GM21526 (cell line): ENCODE measurements around the gene DOCK1.

Experiments used
- ATAC-seq: cut with Tn5 transposase; IDR thresholded peaks from one replicate; pipeline ENCODE4 v1.9.1; 2021; ENCODE audit warnings: moderate library complexity; ENCODE audit not compliant: unreplicated experiment, low FRiP score

Gene DOCK1

DNA sequence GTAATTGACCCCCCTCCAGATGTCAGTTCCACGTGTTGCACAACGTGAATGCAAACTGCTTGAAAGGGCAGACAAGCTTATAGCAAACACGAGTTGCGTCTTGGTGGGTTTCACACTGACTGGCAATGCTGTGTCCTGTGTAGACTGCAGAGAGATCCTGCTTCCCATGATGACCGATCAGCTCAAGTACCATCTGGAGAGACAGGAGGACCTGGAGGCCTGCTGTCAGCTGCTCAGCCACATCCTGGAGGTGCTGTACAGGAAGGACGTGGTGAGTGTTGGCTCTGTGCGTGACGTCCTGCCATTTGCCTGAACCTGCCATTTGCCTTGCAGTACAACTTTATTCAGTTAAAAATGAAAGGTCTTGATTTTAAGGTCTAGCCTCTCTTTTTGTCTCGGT, 220.1 kb downstream of the DOCK1 start:
- no peak for ATAC-seq

DNA sequence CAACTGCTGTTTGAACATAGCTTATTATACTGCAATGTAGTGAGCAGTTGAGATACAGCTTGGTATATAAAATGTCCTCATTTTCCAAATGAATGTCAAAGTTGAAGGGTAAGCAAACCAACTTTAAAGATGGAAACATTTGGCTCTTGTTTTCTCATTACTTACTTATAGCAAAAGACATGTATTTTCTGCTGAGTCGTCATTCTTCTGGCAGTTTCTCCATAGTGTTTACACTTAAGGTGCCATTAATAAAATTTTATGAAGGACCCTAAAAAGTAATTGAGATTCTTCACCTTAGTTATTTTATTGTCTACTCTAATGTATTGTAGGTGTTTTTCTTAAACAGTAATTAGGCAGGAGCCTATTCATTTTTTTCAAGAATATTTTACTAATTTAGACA, 222.6 kb downstream of the DOCK1 start:
- no peak for ATAC-seq

DNA sequence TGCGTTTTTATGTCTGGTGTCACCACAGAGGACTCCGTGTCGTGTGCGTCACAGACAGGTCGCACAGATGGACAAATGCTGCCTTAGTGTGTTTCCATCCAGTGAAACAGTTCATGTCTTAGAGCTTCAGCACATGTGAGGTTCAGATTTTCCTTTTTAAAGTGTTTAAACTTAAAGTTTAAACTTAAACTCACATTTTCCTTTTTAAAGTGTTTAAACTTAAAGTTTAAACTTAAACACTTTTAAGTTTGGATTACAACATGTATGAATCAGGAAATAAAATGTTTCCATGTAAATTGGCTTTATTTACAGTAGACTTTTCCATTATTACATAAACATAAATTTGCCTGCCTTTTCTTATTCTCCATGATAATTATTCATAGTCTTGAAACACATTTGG, 223.9 kb downstream of the DOCK1 start:
- no peak for ATAC-seq

DNA sequence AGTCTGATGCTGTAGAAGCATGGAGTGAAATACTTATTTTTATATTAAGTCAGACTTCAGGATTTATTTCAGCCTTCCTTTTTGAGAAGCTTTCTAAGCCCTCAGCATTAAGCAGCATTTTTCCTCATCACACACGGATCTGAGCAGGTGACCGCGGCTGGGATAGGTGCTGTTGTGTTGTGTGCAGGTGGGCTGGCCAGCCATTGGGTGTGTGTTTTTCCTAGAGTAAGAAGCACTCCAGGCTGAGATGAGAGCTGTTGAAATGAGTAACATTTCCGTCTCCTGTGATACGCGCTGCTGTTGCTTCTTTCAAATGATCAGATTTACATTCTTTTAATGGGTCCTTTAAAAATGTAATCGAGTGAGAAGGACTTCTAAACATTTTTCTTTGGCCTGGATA, 227.2 kb downstream of the DOCK1 start:
- no peak for ATAC-seq

DNA sequence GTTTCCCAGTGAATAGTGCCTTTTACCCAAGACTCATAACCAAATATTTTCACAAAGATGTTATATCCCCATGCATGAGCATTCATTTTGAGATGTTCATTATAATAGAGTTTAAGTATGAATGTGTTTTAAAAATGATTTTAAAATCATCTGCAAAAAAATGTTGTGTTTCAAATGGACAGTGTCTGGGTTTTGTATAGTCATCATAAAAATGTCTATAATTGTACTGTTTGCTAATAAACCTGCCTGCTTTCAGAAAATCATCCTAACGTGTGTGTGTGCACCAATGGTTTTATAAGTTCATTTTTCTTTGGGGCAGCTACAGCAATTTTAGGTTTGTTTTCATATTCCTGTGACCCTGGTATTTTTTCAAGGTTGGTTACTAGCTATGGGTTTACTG, 228.0 kb downstream of the DOCK1 start:
- ATAC-seq: no peak

DNA sequence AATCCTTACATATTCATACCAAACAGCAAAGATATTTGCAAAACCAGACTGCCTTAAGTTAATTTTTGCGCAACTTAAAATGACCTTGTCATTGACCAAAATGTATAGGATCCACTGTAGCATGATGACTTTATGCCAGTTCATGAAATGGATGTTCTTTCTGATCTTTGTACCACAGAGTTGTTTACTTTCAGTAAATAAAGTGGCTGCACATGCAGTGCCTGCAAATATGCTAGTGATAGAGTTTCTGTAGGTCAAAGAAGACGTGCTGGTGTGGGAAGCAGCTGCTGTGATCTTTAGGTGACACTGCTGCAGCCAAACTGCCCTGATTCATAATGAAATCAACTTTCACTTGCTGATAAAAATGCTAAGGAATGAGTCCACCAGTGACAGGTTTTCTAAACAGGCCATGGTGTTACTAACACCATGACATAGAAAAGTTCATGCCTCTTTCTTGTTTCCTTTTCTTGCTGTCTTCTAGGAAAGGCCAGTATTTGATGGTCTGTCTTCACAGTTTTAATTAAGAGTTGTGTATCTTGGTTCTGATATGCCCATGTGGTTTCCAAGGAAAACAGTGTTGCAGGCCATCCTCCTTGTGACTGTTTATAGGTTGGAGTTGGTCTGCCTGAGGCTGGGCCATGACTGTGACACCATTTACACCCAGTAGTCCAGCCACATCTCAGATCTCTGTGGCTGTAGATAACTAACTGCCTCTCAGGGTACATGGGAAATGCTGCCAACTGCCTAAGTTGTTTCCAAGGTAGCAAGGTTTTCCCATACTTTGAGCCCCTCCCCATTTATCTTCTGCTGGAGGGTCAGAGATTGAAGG, 228.7 kb downstream of the DOCK1 start:
- ATAC-seq: no peak

DNA sequence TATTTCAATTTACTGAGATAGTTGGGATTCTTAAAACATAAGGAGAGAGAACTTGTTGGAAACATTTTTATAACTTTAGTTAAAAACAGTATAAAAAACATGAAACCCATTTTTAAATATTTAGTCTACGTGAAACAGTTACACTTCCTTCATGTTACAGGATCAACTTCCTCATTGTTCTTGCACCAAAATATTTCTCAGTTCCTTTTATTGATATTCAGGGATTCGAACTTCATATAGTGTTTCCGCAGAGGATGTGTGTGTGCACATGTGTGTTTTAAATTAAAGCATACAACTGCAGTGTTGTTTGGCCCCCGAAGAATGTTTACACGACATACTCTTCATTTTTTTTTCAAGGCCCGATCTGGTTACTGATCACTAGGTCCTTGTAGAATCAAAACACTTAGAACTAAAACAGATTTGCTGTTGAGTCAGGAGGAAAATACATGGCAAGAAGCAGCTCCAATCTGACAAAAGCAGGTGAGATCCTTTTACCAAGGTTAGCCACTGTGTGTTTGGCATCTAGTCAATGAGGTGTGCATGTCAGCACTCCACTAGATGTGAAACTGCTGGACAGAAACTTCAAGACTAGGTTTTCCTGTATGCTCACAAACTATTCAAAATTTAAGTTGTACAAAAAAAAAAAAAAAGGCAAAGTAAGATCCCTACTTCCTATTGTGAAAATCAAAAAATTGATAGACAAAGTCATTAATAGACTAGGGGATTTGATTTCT, 230.8 kb downstream of the DOCK1 start:
- no peak for ATAC-seq

DNA sequence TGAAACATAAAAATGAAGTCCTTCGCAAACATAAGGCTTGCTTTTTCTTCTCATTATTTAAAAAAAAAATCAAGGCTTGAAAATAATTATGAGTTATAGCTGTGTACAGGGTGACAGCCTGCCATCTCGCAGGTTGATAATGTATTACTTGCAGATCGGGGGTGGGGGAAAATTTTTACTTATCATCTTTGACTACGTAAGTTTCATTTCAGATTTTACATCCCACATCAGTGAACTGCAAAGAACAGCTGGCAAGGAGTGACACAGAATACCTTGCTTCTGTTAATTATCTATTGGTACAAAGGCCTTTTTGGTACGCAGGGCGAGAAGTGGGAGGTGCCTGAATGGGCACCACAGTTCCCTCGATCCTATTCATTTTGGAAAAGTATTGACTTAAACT, 232.2 kb downstream of the DOCK1 start:
- no peak for ATAC-seq

DNA sequence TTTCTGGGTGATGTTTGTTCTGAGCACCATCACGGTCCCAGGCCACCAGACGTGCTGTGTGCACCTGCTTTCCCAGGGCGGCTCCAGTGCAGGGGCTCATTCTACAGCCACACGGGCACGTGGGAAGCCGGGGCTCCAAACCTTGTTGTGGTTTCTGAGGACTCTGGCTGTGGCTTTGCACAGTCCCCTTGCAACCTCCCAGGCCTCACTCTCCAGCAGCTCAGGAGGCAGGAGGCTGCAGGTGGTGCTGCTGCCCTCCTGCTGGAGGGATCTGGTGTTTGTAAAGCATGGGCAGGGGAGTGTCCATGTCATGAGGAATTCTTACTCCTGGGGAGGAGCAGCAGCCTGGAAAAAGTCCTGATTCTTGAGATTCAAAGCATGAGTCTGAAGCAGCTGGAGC, 236.9 kb downstream of the DOCK1 start:
- ATAC-seq: no peak

DNA sequence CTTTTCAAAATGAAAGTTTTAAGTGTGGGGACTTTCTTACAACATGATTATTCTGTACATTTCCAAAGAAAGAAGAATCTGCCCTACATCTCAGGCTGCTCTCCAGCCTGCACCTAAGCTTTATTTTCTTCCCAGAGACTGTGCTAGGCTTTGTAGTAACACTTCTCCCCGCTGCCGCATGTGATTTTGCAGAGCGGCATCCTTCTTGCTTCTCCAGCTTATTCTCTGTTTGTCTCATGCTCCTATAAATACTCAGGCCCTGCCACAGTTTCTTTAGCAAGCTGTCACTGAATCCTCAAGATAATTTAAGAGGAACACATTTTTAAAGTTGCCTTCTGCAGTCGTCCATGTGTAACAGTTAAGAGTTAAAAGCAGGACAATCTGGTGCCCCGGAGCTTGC, 237.6 kb downstream of the DOCK1 start:
- ATAC-seq: no peak

DNA sequence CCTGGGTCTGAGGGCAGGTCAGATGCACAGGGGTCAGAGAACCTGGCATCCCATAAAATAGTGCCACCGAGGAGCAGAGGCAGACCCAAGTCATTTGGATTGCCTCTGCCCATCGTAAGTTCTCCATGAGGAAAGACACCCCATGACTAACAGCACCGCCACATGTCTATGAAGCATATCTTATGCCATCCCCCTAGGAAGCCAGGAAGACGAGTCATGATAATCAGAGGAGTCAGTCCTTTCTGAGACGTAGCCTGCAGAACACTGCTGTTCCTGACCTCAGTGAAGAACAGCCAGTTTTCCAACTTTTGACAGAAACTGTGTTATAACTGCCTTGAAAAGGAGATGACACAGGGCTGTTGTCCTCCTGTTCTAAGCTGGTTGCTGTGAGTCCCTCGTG, 239.9 kb downstream of the DOCK1 start:
- ATAC-seq: no peak

DNA sequence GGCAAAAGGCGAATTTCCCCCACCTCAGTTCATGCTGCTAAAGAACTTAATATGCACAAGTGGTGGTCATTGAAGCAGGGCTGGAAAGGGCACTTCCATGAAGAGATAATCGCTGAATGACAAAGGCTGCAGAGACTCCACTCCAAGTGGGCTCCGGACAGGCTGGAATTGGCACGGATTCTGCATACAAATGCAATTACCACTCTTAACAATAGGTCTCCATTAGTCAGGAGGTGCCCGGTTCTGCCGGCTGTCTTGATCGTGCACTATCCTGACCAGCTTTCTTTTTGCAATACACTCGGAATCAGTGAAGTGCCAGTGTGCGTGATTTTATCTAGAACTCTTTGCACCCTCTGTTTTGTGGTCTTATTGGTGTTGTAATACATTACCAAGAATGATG, 241.4 kb downstream of the DOCK1 start:
- ATAC-seq: no peak

DNA sequence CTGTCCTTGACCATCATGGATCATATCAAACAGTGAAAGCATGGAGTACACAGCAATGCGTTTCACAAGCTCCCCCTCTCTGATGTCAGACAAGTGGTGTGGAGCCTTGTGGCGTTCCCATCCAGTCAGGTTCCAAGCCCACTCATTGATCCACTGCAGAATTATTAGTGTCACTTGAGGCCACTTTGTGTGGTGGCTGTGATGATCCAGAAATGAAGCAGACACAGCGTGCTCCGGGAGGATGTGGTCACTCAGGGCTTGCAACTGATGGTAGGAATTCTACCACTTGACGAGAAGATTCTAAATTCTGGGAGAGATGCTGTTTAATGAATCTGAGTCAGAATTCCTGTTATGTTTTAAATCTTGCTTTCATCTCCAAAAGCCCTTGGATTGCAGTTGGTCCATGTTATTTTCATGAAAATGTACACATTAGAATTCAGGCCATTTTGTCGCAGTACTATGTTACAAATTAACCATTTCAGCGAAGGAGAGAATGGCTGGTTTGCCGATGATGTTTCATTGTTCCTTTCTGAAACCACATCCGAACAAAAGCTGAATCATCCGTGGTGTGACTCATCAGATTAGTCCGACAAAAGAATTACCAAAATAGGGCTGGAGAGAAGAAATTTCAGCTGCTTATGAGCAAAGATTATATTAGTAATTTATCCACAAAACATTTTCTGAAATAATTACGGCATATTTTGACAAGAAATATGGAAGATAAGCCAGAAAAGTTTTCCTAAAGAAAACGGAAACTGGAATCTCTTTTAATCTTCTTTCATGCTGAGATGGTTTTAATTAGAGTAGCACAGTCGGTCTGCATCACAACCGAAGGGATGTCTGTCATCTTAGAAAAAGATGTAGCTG, 243.1 kb downstream of the DOCK1 start:
- ATAC-seq: no peak

DNA sequence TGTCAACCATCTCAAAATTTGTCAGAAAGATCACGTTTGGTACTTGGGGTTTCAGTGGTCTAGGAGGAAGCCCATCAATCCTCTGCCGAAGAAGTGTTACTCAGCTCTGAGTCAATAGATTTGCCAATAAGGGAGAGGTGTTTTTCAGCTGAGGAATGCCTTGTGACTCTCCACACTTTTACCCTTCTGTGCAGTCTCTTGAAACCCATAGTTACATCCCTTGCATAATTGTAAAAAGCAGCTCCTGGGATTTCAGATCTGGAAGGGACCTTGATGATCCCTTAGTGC, 243.6 kb downstream of the DOCK1 start:
- ATAC-seq: no peak

DNA sequence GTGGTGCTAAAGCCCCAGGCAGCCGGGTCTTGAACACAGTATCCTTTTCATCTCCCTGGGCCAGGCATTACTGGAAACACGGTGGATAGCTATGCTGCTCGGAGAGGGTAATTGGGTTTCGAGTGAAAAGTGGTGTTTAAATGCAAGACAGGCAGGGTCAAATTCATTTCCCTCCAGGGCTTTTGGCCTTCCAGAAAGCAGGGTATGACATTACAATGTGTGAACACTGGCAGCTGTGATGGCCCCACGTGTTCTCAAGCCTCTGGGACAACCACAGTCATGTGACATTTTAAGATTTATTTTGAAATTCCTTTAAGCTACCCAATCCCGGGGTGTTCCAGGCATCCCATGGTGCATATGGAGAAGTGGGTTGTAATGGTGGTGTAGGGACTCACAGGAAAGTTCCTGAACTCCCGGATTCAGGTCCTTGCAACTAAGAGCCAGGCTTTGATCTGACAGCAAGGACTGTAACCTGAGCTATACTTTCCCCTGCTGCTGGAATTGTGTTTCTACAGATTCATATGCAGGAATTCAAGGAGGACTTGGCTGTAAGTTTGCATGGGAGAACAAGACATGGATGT, 244.4 kb downstream of the DOCK1 start:
- no peak for ATAC-seq

DNA sequence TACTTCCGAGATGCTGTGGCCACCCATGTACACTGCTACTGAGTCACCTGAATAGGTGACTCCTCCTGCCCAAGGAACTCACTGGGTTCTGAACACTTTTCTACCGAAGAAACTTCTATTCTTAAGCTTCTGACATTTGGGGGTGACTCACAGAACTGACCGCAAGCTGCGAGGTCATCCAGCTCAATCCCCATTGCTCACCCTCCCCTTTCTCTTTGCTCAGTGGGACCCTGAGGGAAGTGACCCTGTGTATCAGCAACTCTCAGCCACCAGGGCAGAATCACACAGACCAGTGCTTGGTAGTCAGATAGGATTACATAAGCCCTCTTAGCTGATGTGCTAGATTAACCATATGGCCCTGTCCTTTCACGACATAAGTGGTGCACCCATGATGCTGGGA, 244.9 kb downstream of the DOCK1 start:
- ATAC-seq: no peak

DNA sequence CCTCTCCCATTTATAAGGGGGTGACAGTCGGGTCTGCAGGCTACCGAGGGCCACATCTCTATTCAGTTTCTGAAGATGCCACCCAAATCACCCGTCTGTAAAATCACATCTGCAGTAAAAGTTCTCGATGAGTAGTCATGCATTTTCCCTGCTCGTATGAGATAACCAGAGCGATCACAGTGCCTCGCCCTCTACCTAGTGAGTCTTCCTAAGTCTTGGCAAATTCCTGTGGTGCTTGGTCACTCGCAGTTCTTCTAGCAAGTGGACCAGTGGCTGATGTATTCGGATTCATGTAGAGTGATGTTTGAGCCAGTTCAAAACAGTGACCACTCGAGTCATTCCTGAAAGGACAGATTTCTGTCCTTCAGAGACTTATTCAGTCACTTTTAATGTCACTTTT, 246.3 kb downstream of the DOCK1 start:
- no peak for ATAC-seq

DNA sequence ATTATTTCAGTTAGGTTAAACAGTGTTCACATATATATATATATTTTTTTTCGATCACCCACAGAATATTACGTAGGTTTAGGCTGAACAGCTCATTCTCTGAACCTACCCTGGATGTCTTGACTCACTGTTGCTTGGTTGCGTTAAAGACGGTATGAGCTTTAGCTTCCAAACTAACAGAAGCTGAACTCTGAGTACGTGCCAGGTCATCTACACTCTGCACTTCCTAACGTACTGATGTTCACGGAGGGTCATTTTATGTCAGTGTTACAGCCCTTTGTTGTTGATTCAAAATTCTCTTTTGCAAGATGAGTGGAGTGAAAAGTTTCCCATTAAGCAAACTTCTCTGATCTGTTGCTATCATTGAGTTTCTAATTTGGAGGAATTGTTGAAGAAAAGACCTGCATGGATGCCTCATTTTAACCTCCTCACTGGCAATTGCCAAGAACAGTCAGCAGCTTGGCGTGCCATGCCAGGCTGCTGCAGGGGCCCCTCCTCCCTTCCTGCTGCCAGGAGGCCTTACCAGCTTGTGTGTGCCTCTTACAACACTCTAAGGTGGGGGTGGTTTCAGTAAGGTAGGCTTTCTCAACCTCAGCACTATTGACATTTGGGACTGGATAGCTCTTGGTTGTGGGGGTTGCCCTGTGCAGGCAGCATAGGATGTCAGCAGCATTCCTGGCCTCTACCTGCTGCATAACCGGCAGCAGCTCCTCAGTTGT, 246.9 kb downstream of the DOCK1 start:
- no peak for ATAC-seq

DNA sequence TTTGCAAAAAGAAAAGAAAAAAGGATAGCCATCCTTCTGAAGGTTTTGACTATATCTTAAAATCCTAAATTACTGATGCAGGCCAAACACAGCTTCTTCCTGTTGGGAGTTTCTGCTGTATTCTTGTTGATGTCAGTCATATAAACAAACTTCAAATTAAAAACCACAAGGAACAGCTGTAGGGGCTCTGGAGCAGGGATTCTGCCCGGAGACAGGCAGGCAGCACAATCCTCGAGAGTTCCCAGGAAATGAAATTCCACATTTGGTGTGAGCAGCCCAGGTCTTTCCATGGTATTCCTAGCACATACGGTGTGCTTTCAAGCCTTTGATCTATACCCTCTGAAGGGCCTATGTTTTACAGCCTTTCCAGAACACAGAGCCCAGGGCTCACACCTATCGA, 248.0 kb downstream of the DOCK1 start:
- ATAC-seq: no peak

DNA sequence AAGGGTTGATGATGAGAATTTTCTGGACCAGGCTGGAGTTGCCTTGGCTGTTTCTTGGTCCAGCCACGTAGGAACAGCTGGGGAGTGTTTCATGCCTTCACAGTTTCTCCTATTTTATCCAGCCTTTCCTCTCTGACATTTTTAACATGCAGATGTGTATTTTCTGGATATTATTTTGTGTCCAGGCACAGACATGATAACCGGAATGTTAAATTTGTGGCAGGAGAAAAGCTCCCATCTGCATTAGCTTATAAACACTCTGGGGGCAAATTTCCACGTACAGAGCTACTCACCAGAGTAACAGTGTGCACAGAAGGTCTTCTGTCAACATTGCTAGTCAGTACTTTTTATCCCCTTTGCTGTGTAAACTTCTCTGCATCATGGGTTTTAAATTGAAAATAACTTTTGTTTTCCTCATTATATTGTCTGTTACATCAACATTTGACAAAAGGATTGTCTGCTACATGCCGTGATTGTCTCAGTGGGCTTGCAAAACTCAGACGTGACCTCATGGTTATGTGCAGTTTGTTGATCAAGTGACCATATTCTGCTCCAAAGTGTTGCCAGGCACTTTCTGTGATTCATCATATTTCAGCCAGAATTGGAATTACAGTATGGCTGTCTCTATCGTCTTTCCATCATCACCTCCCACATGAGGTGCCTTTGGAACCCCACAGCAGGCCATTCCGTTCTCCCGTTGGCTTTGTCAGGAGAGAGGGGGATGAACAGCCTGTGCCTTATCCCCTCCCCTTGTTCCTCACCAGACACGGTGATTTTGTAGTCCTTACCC, 249.8 kb downstream of the DOCK1 start:
- no peak for ATAC-seq
